Fibroblast of lung (primary cell): ENCODE measurements around the gene C2CD4A.

Experiments used
- EZH2 ChIP-seq: IDR thresholded peaks from 2 replicates; pipeline ENCODE4 v1.5.1; 2012; ENCODE audit warnings: low read length, control low read depth, mild to moderate bottlenecking; ENCODE audit errors: missing control alignments
- TF ChIP-seq, protein P1 (sequence below), 2 donors: IDR thresholded peaks in 1 of 2; conservative IDR thresholded peaks in 1 of 2; 1 replicate in 1 of 2; 2 replicates in 1 of 2; pipeline ENCODE4 v1.5.1; 2011 to 2012; ENCODE audit warnings: low read length in 2 of 2, control low read depth in 1 of 2, inconsistent platforms in 1 of 2, low read depth in 1 of 2, mild to moderate bottlenecking in 1 of 2

DNA sequence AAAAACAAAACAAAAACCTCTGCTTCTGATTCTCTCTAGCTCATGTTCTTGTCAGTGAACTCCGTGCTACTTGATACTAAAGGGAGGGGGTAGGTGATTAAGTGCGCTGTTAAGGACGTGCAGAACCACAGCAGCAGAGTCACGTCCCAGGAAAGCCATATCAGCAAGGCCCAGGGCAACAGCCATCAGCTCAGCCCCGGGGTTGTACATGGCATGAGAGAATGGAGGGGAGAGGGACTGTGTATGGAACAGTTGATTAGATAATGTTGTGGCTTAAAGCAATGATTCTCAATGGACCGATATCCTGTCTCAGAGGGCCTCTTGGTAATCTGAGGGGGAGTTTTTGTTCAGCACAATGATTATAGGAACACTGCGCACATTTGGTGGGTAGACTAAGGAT is 27.6 kb downstream of the C2CD4A start:
- TF ChIP-seq, protein P1, sequence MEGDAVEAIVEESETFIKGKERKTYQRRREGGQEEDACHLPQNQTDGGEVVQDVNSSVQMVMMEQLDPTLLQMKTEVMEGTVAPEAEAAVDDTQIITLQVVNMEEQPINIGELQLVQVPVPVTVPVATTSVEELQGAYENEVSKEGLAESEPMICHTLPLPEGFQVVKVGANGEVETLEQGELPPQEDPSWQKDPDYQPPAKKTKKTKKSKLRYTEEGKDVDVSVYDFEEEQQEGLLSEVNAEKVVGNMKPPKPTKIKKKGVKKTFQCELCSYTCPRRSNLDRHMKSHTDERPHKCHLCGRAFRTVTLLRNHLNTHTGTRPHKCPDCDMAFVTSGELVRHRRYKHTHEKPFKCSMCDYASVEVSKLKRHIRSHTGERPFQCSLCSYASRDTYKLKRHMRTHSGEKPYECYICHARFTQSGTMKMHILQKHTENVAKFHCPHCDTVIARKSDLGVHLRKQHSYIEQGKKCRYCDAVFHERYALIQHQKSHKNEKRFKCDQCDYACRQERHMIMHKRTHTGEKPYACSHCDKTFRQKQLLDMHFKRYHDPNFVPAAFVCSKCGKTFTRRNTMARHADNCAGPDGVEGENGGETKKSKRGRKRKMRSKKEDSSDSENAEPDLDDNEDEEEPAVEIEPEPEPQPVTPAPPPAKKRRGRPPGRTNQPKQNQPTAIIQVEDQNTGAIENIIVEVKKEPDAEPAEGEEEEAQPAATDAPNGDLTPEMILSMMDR (conservative IDR thresholded peaks at IDR 0.05 in 1 of 2, IDR thresholded peaks at IDR 0.05 in 1 of 2; ENCODE audit: low read depth in 1 of 2, low read length in 2 of 2): no peak
- no peak for TF ChIP-seq EZH2
